ENCODE results near the gene CXCR2. TPM values are rescaled to one million over a fixed set of nuclear protein-coding genes. Genes with fewer than 3 reads are reported as not detected.

CXCR2 gene
- total and polyA plus RNA-seq, 10 donors: 0.39 to 113 (median 42.8) TPM

- intact Hi-C loops (cut with DNase I; ENCODE audit: low total_unique reads): no loop called here
- Histone ChIP-seq H3K4me3 (peak overlapping the region in 3 of 8 donors; percentile 37 to 57 (median 37)), H3K27ac (peak overlapping the region in 7 of 8 donors; percentile 62 to 90 (median 81)), H3K4me1 (peaks cover 0 to 20% (median 10%) of the 10 kb centered on the region in 6 donors), H3K36me3 (no peaks in the 10 kb centered on the region), H3K27me3 (replicated peaks in 1 of 7) (peaks cover 0 to 21% (median 0%) of the 10 kb centered on the region in 7 donors), H3K9me3 (peaks cover 0 to 32% (median 26%) of the 10 kb centered on the region in 8 donors)
- DNase-seq: no peak
- TF ChIP-seq CTCF (IDR thresholded peaks at IDR 0.05 in 8 of 11, conservative IDR thresholded peaks at IDR 0.05 in 3 of 11) (no peak), POLR2A (IDR thresholded peaks at IDR 0.05) (no peak), POLR2AphosphoS5 (IDR thresholded peaks at IDR 0.05) (no peak)
- 31 to 52% (median 34%) methylated on average over 4 of the region's 4 CpGs for WGBS, 5 donors
Observed at GRCh38 chr2:218125095-218125494, 733 bp upstream of the CXCR2 start.

GRCh38 chr2:218127929-218128455, 2.2 kb downstream of the CXCR2 start:
- H3K36me3 ChIP-seq: peaks cover 0 to 19% (median 0%) of the 10 kb centered on the region in 6 donors
- intact Hi-C loops (cut with DNase I; ENCODE audit: low total_unique reads): no loop called here
- H3K4me1 ChIP-seq: peaks cover 0 to 29% (median 10%) of the 10 kb centered on the region in 6 donors
- peaks cover 0 to 4% (median 2%) of the 10 kb centered on the region in 8 donors for H3K9me3 ChIP-seq
- peak overlapping the region in 6 of 8 donors; percentile 70 to 90 (median 82) for H3K27ac ChIP-seq
- H3K27me3 ChIP-seq (replicated peaks in 1 of 7): peaks cover 0 to 21% (median 0%) of the 10 kb centered on the region in 7 donors
- peak overlapping the region in 6 of 8 donors; percentile 5 to 57 (median 33) for H3K4me3 ChIP-seq
- TF ChIP-seq POLR2A (IDR thresholded peaks at IDR 0.05) (no peak), CTCF (IDR thresholded peaks at IDR 0.05 in 8 of 11, conservative IDR thresholded peaks at IDR 0.05 in 3 of 11) (no peak), POLR2AphosphoS5 (IDR thresholded peaks at IDR 0.05) (no peak)
- no peak for DNase-seq
- 74 to 87% (median 78%) methylated on average over 3 of the region's 3 CpGs for WGBS, 5 donors

- peak overlapping the region in 6 of 8 donors; percentile 13 to 57 (median 33) for H3K4me3 ChIP-seq
Observed at GRCh38 chr2:218128781-218129457, 3.1 kb downstream of the CXCR2 start.

More at GRCh38 chr2:218128781-218129457, 3.1 kb downstream of the CXCR2 start:
- 61 to 92% (median 68%) methylated on average over 6 of the region's 6 CpGs for WGBS, 5 donors
- TF ChIP-seq POLR2A (IDR thresholded peaks at IDR 0.05): no peak
- peak in 2 of 11 experiments; percentile 13 to 15 for TF ChIP-seq CTCF (IDR thresholded peaks at IDR 0.05 in 8 of 11, conservative IDR thresholded peaks at IDR 0.05 in 3 of 11)
- peak in 1 of 3 donors; percentile 48 for TF ChIP-seq POLR2AphosphoS5 (IDR thresholded peaks at IDR 0.05)
- peaks cover 0 to 29% (median 10%) of the 10 kb centered on the region in 6 donors for H3K4me1 ChIP-seq
- DNase-seq: no peak
- peaks cover 0 to 21% (median 0%) of the 10 kb centered on the region in 7 donors for H3K27me3 ChIP-seq (replicated peaks in 1 of 7)
- intact Hi-C loops (cut with DNase I; ENCODE audit: low total_unique reads): no loop called here
- H3K27ac ChIP-seq: peak overlapping the region in 7 of 8 donors; percentile 1 to 90 (median 81)
- H3K9me3 ChIP-seq: no peaks in the 10 kb centered on the region
- H3K36me3 ChIP-seq: peaks cover 0 to 25% (median 0%) of the 10 kb centered on the region in 6 donors
